ENCODE data around the gene CDPF1. TPM values are rescaled to one million over a fixed set of nuclear protein-coding genes. Genes with fewer than 3 reads are reported as not detected.

CDPF1 gene
- total RNA-seq, 1 experiment from 2014 or later, result 6.3 TPM

GRCh38 chr22:46293577-46294260 lies 43.6 kb upstream of the CDPF1 start:
- DNase-seq (ENCODE audit: unreplicated experiment), result no peak
- H3K4me3 Mint-ChIP-seq (ENCODE audit: unreplicated experiment), result no peak overlapping the region

GRCh38 chr22:46292732-46293131 lies 42.6 kb upstream of the CDPF1 start:
- no peak overlapping the region for H3K27ac Mint-ChIP-seq (ENCODE audit: low read depth, unreplicated experiment)

More at GRCh38 chr22:46293577-46294260, 43.6 kb upstream of the CDPF1 start:
- TF ChIP-seq CTCF (IDR thresholded peaks at IDR 0.05; ENCODE audit: unreplicated experiment), result no peak
- Mint-ChIP-seq H3K4me1 (ENCODE audit: insufficient read depth, unreplicated experiment) (peaks cover 18% of the 10 kb centered on the region), H3K36me3 (ENCODE audit: insufficient read depth, unreplicated experiment) (peaks cover 41% of the 10 kb centered on the region), H3K27ac (ENCODE audit: low read depth, unreplicated experiment) (no peak overlapping the region), H3K27me3 (ENCODE audit: insufficient read depth, unreplicated experiment) (no peaks in the 10 kb centered on the region), H3K9me3 (ENCODE audit: unreplicated experiment) (no peaks in the 10 kb centered on the region)
- ChIA-PET POLR2A (no interaction called here), CTCF (interaction anchor here (1.4 kb wide), 1 partner anchor 256 kb away, joined by 3 read pairs; no protein-coding TSS in a partner anchor)
- intact Hi-C loops (cut with micrococcal nuclease), result no loop called here
- no TSS peak for BruUV-seq (replicated peaks)

GRCh38 chr22:46292173-46292572 lies 42.1 kb upstream of the CDPF1 start:
- H3K27ac Mint-ChIP-seq (ENCODE audit: low read depth, unreplicated experiment), result no peak overlapping the region

More at GRCh38 chr22:46292732-46293131, 42.6 kb upstream of the CDPF1 start:
- TF ChIP-seq CTCF (IDR thresholded peaks at IDR 0.05; ENCODE audit: unreplicated experiment), result no peak
- Mint-ChIP-seq H3K36me3 (ENCODE audit: insufficient read depth, unreplicated experiment) (peaks cover 41% of the 10 kb centered on the region), H3K9me3 (ENCODE audit: unreplicated experiment) (no peaks in the 10 kb centered on the region), H3K4me3 (ENCODE audit: unreplicated experiment) (no peak overlapping the region), H3K4me1 (ENCODE audit: insufficient read depth, unreplicated experiment) (peaks cover 14% of the 10 kb centered on the region), H3K27me3 (ENCODE audit: insufficient read depth, unreplicated experiment) (no peaks in the 10 kb centered on the region)
- no TSS peak for BruUV-seq (replicated peaks)
- ChIA-PET POLR2A (no interaction called here), CTCF (no interaction called here)
- intact Hi-C loops (cut with micrococcal nuclease), result no loop called here
- DNase-seq (ENCODE audit: unreplicated experiment), result no peak

More at GRCh38 chr22:46292173-46292572, 42.1 kb upstream of the CDPF1 start:
- ChIA-PET POLR2A (no interaction called here), CTCF (no interaction called here)
- BruUV-seq (replicated peaks), result no TSS peak
- no peak for DNase-seq (ENCODE audit: unreplicated experiment)
- Mint-ChIP-seq H3K4me1 (ENCODE audit: insufficient read depth, unreplicated experiment) (peaks cover 8% of the 10 kb centered on the region), H3K9me3 (ENCODE audit: unreplicated experiment) (no peaks in the 10 kb centered on the region), H3K36me3 (ENCODE audit: insufficient read depth, unreplicated experiment) (peaks cover 41% of the 10 kb centered on the region), H3K27me3 (ENCODE audit: insufficient read depth, unreplicated experiment) (no peaks in the 10 kb centered on the region), H3K4me3 (ENCODE audit: unreplicated experiment) (no peak overlapping the region)
- intact Hi-C loops (cut with micrococcal nuclease), result no loop called here
- no peak for TF ChIP-seq CTCF (IDR thresholded peaks at IDR 0.05; ENCODE audit: unreplicated experiment)

Data from MCF 10A (cell line).